Stomach (tissue), 9 donors: ENCODE results near the gene TMC2. TPM values are rescaled to one million over a fixed set of nuclear protein-coding genes. Genes with fewer than 3 reads are reported as not detected.
A peak's percentile ranks its signal among the peaks of the same experiment; 100 is the strongest.

ENCODE experiments used
- DNase-seq, 2 donors: peaks; one replicate each; pipeline versions ENCODE4 v3.0.0 to v3.0.0-alpha.2; 2013 to 2019
- H3K27ac ChIP-seq, 5 donors: fragments of 200-600 bp in 4 of 5; sonication (generic) in 4 of 5; one replicate each; pipeline ENCODE4 v1.5.1; 2013 to 2019; ENCODE audit warnings: mild to moderate bottlenecking in 1 of 5, moderate library complexity in 1 of 5
- H3K27me3 ChIP-seq, 3 donors: fragments of 200-600 bp; sonication (generic); one replicate each; pipeline ENCODE4 v1.5.1; 2017 to 2019; ENCODE audit warnings: mixed run types in 1 of 3
- H3K36me3 ChIP-seq, 4 donors: fragments of 200-600 bp; sonication (generic); 1 replicate in 3 of 4; 2 replicates in 1 of 4; pipeline ENCODE4 v1.5.1; 2016 to 2019
- H3K4me1 ChIP-seq, 4 donors: fragments of 200-600 bp; sonication (generic); one replicate each; pipeline ENCODE4 v1.5.1; 2016 to 2019
- H3K4me3 ChIP-seq, 4 donors: fragments of 200-600 bp; sonication (generic) in 3 of 4; one replicate each; pipeline ENCODE4 v1.5.1; 2016 to 2019; ENCODE audit warnings: mild to moderate bottlenecking in 1 of 4
- H3K9me3 ChIP-seq, 4 donors: fragments of 200-600 bp; sonication (generic); one replicate each; pipeline ENCODE4 v1.5.1; 2016 to 2019
- CTCF ChIP-seq, 7 experiments: fragments of 450-650 bp in 4 of 7; fragments of 200-600 bp in 3 of 7; sonication (generic) in 3 of 7; IDR thresholded peaks; one replicate each; pipeline ENCODE4 v1.5.1; 2016 to 2019; ENCODE audit warnings: antibody characterized with exemption in 7 of 7, control low read depth in 2 of 7, mild to moderate bottlenecking in 1 of 7
- EP300 ChIP-seq: sonication (generic); formaldehyde crosslinking; IDR thresholded peaks from one replicate; pipeline ENCODE4 v1.6.1; 2017; ENCODE audit warnings: antibody characterized with exemption
- POLR2A ChIP-seq, 4 donors: fragments of 450-650 bp; IDR thresholded peaks; one replicate each; pipeline ENCODE4 v1.6.1; 2016; ENCODE audit warnings: antibody characterized with exemption in 4 of 4, control low read depth in 2 of 4, mild to moderate bottlenecking in 1 of 4, moderate library complexity in 1 of 4
- POLR2AphosphoS5 ChIP-seq, 3 donors: sonication (generic); formaldehyde crosslinking; IDR thresholded peaks; one replicate each; pipeline ENCODE4 v1.6.1; 2016; ENCODE audit warnings: antibody characterized with exemption in 3 of 3
- WGBS, 5 donors: extraction: QIAGEN DNeasy Blood & Tissue Kit in 3 of 5; methylation state at CpG; one replicate each; pipeline versions ENCODE4 v1.1.5 to v1.1.7; 2013 to 2018; 5-methylcytosine and 5-hydroxymethylcytosine counted together
- intact Hi-C: fragments of 100-400 bp; cut with DNase I; formaldehyde crosslinking; loops from one replicate; pipeline ENCODE4 v1.15.1; 2023; ENCODE audit warnings: low total_unique reads
- polyA plus RNA-seq, 3 donors: library from polyadenylated mRNA; stranded (reverse); fragments of 200-250 nt; gene quantifications; one replicate each; pipeline ENCODE4 v1.2.3, GENCODE V29; 2013
- total RNA-seq, 5 donors: library from RNA; depleted of rRNA; stranded (reverse); fragments of >200 nt; gene quantifications; one replicate each; pipeline versions ENCODE4 v1.1.0 to v1.2.3, GENCODE V29; 2014 to 2016
- donor health status: healthy with polysubstance abuse.
- donor health status: Bipolar disorder and iron deficiency.
- donor health status: healthy.

TMC2 gene
- total and polyA plus RNA-seq, 8 donors: 0.03 TPM; not detected in 7

- WGBS, 5 donors: 22 to 32% (median 24%) methylated on average over 10 of the region's 10 CpGs
These were observed 42.3 kb downstream of the TMC2 start for GRCh38 chr20:2578475-2579192.

GRCh38 chr20:2585811-2586210 lies 49.4 kb downstream of the TMC2 start:
- H3K4me3 ChIP-seq: no peak overlapping the region
- WGBS, 5 donors: 59 to 82% (median 79%) methylated on average over 1 of the region's 1 CpG
- peaks cover 0 to 15% (median 0%) of the 10 kb centered on the region in 3 donors for H3K27me3 ChIP-seq
- DNase-seq: no peak
- no peaks in the 10 kb centered on the region for H3K36me3 ChIP-seq
- no peaks in the 10 kb centered on the region for H3K9me3 ChIP-seq
- no peaks in the 10 kb centered on the region for H3K4me1 ChIP-seq
- TF ChIP-seq EP300: no peak
- no peak for TF ChIP-seq POLR2A (IDR thresholded peaks at IDR 0.05)
- TF ChIP-seq POLR2AphosphoS5 (IDR thresholded peaks at IDR 0.05): no peak
- no peak for TF ChIP-seq CTCF (IDR thresholded peaks at IDR 0.05)
- H3K27ac ChIP-seq: no peak overlapping the region
- intact Hi-C loops: no loop called here

More at GRCh38 chr20:2578475-2579192, 42.3 kb downstream of the TMC2 start:
- no peaks in the 10 kb centered on the region for H3K36me3 ChIP-seq
- H3K4me1 ChIP-seq: peaks cover 0 to 7% (median 3%) of the 10 kb centered on the region in 4 donors
- TF ChIP-seq EP300: no peak
- no peak for TF ChIP-seq POLR2A (IDR thresholded peaks at IDR 0.05)
- no peak for TF ChIP-seq POLR2AphosphoS5 (IDR thresholded peaks at IDR 0.05)
- no peak for TF ChIP-seq CTCF (IDR thresholded peaks at IDR 0.05)
- peaks cover 0 to 56% (median 0%) of the 10 kb centered on the region in 3 donors for H3K27me3 ChIP-seq
- intact Hi-C loops: no loop called here
- H3K4me3 ChIP-seq: no peak overlapping the region
- no peaks in the 10 kb centered on the region for H3K9me3 ChIP-seq
- DNase-seq: peak; percentile 33 to 51
- no peak overlapping the region for H3K27ac ChIP-seq

GRCh38 chr20:2593756-2594155 lies 57.4 kb downstream of the TMC2 start:
- DNase-seq: no peak
- intact Hi-C loops: no loop called here
- H3K4me1 ChIP-seq: no peaks in the 10 kb centered on the region
- TF ChIP-seq CTCF (IDR thresholded peaks at IDR 0.05): no peak
- TF ChIP-seq EP300: no peak
- no peak for TF ChIP-seq POLR2AphosphoS5 (IDR thresholded peaks at IDR 0.05)
- no peak for TF ChIP-seq POLR2A (IDR thresholded peaks at IDR 0.05)
- no peak overlapping the region for H3K4me3 ChIP-seq
- peaks cover 0 to 20% (median 3%) of the 10 kb centered on the region in 3 donors for H3K27me3 ChIP-seq
- H3K27ac ChIP-seq: no peak overlapping the region
- H3K9me3 ChIP-seq: no peaks in the 10 kb centered on the region
- H3K36me3 ChIP-seq: no peaks in the 10 kb centered on the region
- 76 to 88% (median 79%) methylated on average over 1 of the region's 1 CpG for WGBS, 5 donors

GRCh38 chr20:2595076-2595475 lies 58.7 kb downstream of the TMC2 start:
- intact Hi-C loops: no loop called here
- TF ChIP-seq POLR2A (IDR thresholded peaks at IDR 0.05) (no peak), EP300 (no peak), CTCF (IDR thresholded peaks at IDR 0.05) (no peak), POLR2AphosphoS5 (IDR thresholded peaks at IDR 0.05) (no peak)

More at GRCh38 chr20:2595076-2595475, 58.7 kb downstream of the TMC2 start:
- Histone ChIP-seq H3K36me3 (no peaks in the 10 kb centered on the region), H3K4me3 (no peak overlapping the region), H3K27me3 (peaks cover 0 to 20% (median 3%) of the 10 kb centered on the region in 3 donors), H3K4me1 (no peaks in the 10 kb centered on the region), H3K9me3 (no peaks in the 10 kb centered on the region), H3K27ac (no peak overlapping the region)
- WGBS, 5 donors: 88 to 94% (median 92%) methylated on average over 2 of the region's 2 CpGs
- DNase-seq: no peak
